Measurements from ENCODE around the gene MARCHF9. TPM values are rescaled to one million over a fixed set of nuclear protein-coding genes. Genes with fewer than 3 reads are reported as not detected.
"Not testable (repeated sequence)": the region's sequence is repeated elsewhere in the genome, so short reads cannot be mapped to it uniquely, and the experiment has no call there.

The MARCHF9 gene
- total RNA-seq, 4 donors from 2014 or later: 4.2 to 19.8 (median 10.4) TPM

DNA sequence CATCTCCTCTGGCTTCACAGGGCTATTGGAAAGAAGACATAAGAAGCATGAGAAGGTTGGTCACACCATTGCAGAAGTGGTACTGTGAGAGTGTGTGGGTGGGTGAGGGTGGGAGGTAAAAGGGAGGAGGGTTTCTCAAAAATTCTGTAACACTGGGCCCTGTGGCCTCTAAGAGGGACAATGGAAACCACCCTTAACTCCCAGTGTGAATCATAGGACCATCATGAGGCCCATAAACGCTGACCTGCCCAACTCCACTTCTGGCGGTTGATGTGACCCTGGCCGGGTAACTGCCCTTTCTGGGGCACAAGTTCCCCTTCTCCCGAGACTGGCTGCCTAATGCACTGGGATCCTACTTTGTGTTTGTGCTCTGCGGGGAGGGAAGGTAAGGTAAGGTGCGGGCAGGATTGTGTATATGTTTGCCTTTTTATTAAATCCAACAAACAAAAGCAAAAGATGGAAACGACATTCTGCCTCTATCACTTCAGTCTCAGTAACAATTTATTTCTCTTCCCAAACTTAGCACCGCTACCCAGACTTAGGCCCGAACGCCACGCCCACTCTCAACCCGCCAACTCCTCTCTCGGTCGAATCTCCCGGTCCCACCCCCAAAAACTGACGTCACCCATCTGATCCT lies 16.5 kb downstream of the MARCHF9 start:
- peaks cover 0 to 10% of the 10 kb centered on the region in 2 donors for H3K27me3 ChIP-seq
- peaks cover 0 to 47% (median 0%) of the 10 kb centered on the region in 3 donors for H3K36me3 ChIP-seq
- H3K9me3 ChIP-seq: no peaks in the 10 kb centered on the region
- WGBS, 2 donors: 1 to 2% methylated on average over 16 of the region's 16 CpGs
- H3K27ac ChIP-seq: peak overlapping the region; percentile 77 to 96 (median 89)
- peak overlapping the region; percentile 82 to 92 (median 88) for H3K4me3 ChIP-seq
- H3K4me1 ChIP-seq: peaks cover 0 to 35% (median 18%) of the 10 kb centered on the region in 4 donors
- DNase-seq (ENCODE audit: low spot score in 2 of 2): peak; percentile 65 to 90
- TF ChIP-seq POLR2A (IDR thresholded peaks at IDR 0.05) (no peak), EP300 (IDR thresholded peaks at IDR 0.05) (no peak)
- TF ChIP-seq, protein P1, sequence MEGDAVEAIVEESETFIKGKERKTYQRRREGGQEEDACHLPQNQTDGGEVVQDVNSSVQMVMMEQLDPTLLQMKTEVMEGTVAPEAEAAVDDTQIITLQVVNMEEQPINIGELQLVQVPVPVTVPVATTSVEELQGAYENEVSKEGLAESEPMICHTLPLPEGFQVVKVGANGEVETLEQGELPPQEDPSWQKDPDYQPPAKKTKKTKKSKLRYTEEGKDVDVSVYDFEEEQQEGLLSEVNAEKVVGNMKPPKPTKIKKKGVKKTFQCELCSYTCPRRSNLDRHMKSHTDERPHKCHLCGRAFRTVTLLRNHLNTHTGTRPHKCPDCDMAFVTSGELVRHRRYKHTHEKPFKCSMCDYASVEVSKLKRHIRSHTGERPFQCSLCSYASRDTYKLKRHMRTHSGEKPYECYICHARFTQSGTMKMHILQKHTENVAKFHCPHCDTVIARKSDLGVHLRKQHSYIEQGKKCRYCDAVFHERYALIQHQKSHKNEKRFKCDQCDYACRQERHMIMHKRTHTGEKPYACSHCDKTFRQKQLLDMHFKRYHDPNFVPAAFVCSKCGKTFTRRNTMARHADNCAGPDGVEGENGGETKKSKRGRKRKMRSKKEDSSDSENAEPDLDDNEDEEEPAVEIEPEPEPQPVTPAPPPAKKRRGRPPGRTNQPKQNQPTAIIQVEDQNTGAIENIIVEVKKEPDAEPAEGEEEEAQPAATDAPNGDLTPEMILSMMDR (IDR thresholded peaks at IDR 0.05): no peak

DNA sequence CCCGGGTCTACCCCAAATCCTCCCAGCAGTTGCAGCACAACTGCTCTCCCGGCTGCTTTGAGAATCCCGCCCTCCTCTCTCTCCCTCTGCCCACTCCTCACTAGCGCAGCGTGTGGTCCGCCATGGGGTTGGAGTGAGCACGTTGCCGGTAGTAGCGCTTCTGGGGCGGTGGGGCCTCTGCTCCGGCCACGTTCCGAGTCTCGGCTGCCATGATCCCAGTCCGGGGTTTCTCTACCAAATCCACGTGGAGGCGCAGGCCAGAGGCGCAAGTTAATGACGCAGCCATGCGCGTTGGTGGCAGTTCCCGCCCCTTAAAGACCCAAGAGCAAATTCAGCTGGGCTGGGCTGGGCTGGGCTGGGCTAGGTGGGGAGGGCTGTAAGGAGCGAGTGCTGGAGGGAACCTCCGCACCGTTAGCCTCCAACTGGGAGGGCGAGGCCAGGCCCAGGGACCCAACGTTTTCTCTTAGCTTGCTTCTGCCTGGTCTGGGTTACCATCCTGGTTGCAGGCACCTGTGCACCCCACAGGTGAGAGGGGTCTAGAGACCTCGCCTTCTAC lies 17.0 kb downstream of the MARCHF9 start, which contains the start of gene METTL1:
TSS of gene METTL1 (minus strand) at position 233 of the 556 bp plus-strand sequence. CDS start at position 211, 22 bp downstream.
- H3K4me1 ChIP-seq: peaks cover 0 to 29% (median 12%) of the 10 kb centered on the region in 4 donors

DNA sequence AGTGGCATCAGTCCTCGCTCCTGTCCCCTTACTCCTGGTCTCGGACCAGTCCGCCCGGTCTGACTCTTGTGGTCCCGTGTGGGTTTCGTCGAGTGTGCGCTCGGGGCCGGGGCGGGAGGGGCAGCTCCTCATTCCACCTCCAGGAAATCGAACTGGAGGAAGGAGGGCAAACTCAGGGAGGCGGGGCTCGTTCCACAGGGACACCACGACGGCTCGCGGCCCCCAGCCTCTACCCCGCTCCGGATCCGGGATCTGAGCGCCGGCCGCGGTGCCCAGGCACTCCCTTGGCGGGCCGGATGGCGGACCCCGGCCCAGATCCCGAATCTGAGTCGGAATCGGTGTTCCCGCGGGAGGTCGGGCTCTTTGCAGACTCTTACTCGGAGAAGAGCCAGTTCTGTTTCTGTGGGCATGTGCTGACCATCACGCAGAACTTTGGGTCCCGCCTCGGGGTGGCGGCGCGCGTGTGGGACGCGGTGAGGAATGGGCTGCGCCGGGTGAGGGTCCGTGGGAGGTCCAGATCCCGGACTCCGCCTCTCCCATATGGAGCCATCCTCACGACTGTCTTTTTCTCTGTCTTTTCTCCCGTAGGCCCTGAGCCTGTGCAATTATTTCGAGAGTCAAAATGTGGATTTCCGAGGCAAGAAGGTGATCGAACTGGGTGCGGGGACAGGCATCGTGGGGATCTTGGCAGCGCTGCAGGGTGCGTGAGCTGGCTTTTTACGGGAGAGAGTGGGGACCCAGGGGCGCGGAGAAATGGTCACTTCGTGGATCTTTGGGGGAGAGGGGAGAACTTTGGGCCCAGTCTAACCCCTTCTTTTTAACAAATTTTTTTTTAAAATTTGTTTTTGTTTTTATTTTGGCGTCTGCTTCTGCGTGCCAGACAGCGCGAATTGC lies 17.8 kb downstream of the MARCHF9 start, which contains the start of gene EEF1AKMT3:
TSS of gene EEF1AKMT3 (plus strand) at position 186 of the 894 bp plus-strand sequence. CDS start at position 297, 111 bp downstream.
- WGBS, 2 donors: 2 to 3% methylated on average over 49 to 67 of the region's 67 CpGs
- Histone ChIP-seq H3K27ac (peak within 1 kb of the TSS; percentile 77 to 96 (median 89)), H3K27me3 (no peaks in the 10 kb centered on the region), H3K9me3 (no peaks in the 10 kb centered on the region), H3K4me3 (peak within 1 kb of the TSS; percentile 82 to 92 (median 88)), H3K36me3 (peaks cover 0 to 59% (median 0%) of the 10 kb centered on the region in 3 donors), H3K4me1 (peaks cover 0 to 25% (median 11%) of the 10 kb centered on the region in 4 donors)
- DNase-seq (ENCODE audit: low spot score in 2 of 2): peak in 1 of 2 donors; percentile 46
- TF ChIP-seq POLR2A (IDR thresholded peaks at IDR 0.05) (no peak), EP300 (IDR thresholded peaks at IDR 0.05) (no peak)
- TF ChIP-seq, protein P1 (IDR thresholded peaks at IDR 0.05): no peak

More for the DNA sequence above, 17.0 kb downstream of the MARCHF9 start, which contains the start of gene METTL1:
- Histone ChIP-seq H3K27me3 (peaks cover 0 to 5% of the 10 kb centered on the region in 2 donors), H3K36me3 (peaks cover 0 to 52% (median 0%) of the 10 kb centered on the region in 3 donors), H3K4me3 (peak within 1 kb of the TSS; percentile 82 to 92 (median 88)), H3K9me3 (no peaks in the 10 kb centered on the region), H3K27ac (peak within 1 kb of the TSS; percentile 77 to 96 (median 89))
- TF ChIP-seq, protein P1 (IDR thresholded peaks at IDR 0.05): peak in 2 of 5 experiments; percentile 14 to 50
- TF ChIP-seq POLR2A (IDR thresholded peaks at IDR 0.05) (peak; percentile 40 to 59), EP300 (IDR thresholded peaks at IDR 0.05) (peak; percentile 88 to 90)
- peak; percentile 87 to 93 for DNase-seq (ENCODE audit: low spot score in 2 of 2)
- WGBS, 2 donors: 0% methylated on average over 13 to 18 of the region's 28 CpGs

DNA sequence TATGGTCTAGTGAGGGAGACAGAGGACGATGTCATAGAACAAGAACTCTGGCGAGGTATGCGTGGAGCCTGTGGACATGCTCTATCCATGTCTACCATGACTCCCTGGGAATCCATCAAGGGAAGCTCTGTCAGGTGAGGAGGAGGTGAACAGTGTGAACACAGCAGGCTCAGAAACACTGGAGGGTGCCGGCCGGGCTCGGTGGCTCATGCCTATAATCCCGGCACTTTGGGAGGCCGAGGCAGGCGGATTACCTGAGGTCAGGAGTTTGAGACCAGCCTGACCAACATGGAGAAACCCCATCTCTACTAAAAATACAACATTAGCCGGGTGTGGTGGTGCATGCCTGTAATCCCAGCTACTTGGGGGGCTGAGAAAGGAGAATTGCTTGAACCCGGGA lies 19.7 kb downstream of the MARCHF9 start:
- DNase-seq (ENCODE audit: low spot score in 2 of 2); H3K4me3 ChIP-seq; H3K9me3 ChIP-seq; H3K27ac ChIP-seq; H3K27me3 ChIP-seq: not testable (repeated sequence)
- Histone ChIP-seq H3K4me1 (peaks cover 0 to 25% (median 11%) of the 10 kb centered on the region in 4 donors), H3K36me3 (peaks cover 0 to 49% (median 0%) of the 10 kb centered on the region in 3 donors)
- 91 to 93% methylated on average over 11 of the region's 11 CpGs for WGBS, 2 donors

DNA sequence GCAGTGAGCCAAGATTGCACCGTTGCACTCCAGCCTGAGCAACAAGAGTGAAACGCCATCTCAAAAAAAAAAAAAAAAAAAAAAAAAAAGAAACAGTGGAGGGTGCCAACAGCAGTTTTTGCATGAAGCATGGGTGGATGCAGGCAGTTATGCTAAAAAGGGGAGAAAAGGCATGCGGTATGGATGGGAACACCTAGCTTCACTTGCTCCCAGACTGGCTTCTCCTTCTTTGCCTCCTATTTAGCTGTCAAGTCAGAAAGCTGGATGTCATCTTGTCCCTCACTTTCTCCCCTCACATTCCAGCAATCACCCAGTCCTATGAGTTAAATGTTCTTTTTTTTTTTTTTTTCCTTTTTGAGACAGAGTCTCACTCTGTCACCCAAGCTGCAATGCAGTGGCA lies 20.1 kb downstream of the MARCHF9 start:
- Histone ChIP-seq H3K9me3 (no peaks in the 10 kb centered on the region), H3K4me3 (no peak overlapping the region), H3K36me3 (peaks cover 0 to 49% (median 0%) of the 10 kb centered on the region in 3 donors), H3K27me3 (no peaks in the 10 kb centered on the region), H3K4me1 (peaks cover 0 to 25% (median 11%) of the 10 kb centered on the region in 4 donors), H3K27ac (no peak overlapping the region)
- no peak for TF ChIP-seq EP300 (IDR thresholded peaks at IDR 0.05)
- WGBS, 2 donors: 81 to 87% methylated on average over 3 of the region's 3 CpGs
- no peak for DNase-seq (ENCODE audit: low spot score in 2 of 2)

Data from tibial nerve (tissue), 4 donors.